GM12872 (cell line): ENCODE data around the gene UAP1L1.
A peak's percentile ranks its signal among the peaks of the same experiment; 100 is the strongest.

Experiments used
- TF ChIP-seq, protein P1 (sequence below): IDR thresholded peaks from 3 replicates; pipeline ENCODE4 v1.5.1; 2011; ENCODE audit warnings: low read depth, mild to moderate bottlenecking, low read length, moderate library complexity; ENCODE audit not compliant: insufficient read depth

Gene UAP1L1

DNA sequence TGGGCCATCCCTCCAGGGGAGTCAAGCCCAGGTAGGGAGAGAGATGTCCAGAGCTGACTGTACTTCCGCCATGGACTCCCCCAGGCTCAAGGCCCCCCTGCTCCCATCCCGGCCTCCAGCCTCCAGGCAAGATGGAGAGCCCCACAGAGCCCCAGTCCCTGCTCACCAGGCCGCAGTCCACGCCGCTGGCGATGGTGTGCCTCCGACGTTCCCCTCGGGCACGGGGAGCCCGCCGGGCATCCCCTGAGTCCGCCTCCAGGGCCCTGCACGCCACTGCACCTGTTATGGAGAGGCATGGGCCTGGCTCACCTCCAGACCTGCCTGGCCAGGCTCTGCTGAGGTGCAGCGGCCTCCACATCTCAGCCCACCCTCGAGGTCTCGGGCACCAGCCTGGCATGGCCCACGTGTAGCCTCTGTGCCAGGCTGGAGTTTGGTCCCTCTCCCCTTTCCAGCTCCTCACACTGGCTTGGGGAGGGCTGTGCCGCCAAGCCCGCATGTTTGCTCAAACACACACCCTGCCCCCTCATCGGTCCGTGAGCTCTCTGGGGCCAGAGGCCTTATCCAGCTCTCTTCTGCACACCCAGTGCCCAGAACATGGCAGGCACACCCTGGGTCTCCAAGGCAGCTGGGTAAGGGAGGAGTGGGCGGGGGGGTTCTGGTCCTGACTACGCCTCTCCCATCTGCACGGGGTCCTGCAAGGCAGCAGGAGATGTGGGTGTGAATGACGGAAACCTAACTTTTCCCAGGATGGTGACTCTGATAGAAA lies 11.0 kb upstream of the UAP1L1 start:
- TF ChIP-seq, protein P1, sequence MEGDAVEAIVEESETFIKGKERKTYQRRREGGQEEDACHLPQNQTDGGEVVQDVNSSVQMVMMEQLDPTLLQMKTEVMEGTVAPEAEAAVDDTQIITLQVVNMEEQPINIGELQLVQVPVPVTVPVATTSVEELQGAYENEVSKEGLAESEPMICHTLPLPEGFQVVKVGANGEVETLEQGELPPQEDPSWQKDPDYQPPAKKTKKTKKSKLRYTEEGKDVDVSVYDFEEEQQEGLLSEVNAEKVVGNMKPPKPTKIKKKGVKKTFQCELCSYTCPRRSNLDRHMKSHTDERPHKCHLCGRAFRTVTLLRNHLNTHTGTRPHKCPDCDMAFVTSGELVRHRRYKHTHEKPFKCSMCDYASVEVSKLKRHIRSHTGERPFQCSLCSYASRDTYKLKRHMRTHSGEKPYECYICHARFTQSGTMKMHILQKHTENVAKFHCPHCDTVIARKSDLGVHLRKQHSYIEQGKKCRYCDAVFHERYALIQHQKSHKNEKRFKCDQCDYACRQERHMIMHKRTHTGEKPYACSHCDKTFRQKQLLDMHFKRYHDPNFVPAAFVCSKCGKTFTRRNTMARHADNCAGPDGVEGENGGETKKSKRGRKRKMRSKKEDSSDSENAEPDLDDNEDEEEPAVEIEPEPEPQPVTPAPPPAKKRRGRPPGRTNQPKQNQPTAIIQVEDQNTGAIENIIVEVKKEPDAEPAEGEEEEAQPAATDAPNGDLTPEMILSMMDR: no peak

DNA sequence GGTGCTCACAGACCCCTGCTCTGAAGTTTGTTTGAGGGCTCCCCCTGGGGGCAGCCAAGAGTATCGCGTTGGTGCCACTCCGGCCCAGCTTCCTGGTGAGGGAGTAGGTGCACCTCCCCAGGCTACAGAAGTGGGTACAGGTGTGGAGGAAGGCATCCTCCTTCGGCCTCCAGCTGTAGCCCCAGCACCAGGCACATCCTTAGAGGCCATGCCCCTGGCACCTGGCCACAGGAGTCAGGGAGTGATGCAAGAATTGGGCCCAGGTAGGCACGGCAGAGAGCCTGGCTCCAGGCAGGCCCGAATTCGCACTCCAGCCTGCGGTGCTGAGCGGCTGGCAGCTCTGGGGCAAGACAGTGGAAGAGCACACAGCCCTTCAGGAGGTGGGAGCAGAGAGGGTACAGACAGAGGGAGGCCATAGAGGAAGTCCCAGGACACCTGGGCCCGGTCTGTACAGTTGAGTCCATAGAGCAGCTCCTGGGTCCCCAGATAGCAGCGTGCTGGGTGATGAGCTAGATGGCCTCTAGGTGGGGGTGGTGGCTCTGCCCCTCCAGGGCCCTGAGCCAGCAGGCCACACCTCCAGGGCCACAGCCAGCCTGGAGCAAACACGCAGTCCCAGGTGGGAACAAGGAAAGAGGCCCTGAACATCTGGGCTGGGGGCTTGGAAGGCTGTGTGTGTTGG lies 9.3 kb upstream of the UAP1L1 start:
- TF ChIP-seq, protein P1: peak; percentile 84

DNA sequence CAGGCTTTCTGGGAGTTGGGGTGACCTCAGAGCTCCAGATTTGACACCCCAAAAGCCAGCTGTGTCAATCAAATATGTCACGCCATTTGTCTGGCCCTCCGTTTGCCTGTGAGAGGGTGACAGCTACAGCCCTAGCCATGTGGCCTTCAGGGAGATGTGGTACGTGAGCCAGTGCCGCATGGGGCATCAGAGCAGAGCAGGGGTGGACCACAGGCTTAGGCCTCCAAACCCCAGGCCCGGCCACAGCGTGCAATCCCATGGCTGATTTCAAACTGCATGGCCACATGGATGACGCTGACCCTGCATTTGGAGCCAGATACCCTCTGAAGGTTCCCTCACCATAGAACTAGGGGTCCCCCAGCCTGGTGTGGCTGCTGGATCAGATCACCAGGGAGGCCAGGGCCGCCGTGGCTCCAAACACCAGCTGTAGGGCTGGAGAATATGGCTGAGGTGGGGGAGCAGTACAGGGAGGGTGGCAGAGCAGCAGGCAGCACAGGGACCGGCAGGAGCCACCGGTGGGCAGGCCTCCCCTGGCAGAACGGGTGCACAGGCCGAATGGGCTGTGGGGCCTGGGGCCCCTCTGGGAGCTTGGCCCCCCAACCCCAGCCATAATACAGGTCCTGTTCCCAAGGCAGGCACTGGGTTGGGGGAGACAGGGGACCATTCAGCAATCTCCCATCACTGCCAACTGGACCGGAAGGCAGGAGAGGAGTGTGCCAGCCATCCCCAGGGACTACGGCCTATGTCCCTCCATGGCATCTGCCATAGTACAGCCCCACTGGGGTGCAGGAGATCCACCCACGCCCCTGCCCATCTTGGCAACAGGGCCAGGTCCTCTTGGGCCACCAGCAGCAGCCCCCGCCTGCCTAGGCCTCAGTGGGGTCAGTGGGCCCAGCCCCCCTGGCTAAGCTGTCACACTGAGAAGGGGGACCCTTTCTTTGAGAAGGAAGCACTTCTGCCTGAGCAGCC lies 8.5 kb upstream of the UAP1L1 start:
- TF ChIP-seq, protein P1: no peak

DNA sequence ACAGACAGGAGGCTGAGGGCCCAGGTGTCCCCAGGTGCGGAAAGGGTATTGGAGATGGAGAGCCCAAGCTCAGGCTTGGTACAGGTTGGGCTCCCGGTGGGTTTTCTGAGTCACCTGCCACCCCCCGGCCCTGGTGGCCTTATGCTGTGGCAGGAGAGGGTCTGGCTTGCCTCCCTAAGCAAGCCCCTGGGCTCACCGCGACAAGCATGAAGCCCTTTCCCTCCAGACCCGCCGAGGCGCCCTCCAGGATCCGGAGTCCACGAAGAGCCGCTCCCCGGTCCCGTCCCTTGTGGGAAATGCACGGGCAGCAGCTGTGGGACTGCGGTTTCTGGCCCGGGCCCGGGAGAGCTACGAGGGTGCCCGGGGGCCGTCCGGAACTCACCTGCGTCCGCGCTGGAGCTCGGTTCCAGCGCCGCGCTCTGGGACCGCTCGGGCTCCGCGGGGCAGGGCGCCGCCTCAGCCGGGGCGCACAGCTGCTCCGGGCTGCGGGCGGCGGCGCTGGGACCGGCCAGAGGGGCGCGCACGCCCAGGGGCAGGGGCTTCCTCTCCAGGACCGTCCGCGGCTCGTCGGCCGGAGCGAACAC lies 7.7 kb upstream of the UAP1L1 start:
- TF ChIP-seq, protein P1: no peak

DNA sequence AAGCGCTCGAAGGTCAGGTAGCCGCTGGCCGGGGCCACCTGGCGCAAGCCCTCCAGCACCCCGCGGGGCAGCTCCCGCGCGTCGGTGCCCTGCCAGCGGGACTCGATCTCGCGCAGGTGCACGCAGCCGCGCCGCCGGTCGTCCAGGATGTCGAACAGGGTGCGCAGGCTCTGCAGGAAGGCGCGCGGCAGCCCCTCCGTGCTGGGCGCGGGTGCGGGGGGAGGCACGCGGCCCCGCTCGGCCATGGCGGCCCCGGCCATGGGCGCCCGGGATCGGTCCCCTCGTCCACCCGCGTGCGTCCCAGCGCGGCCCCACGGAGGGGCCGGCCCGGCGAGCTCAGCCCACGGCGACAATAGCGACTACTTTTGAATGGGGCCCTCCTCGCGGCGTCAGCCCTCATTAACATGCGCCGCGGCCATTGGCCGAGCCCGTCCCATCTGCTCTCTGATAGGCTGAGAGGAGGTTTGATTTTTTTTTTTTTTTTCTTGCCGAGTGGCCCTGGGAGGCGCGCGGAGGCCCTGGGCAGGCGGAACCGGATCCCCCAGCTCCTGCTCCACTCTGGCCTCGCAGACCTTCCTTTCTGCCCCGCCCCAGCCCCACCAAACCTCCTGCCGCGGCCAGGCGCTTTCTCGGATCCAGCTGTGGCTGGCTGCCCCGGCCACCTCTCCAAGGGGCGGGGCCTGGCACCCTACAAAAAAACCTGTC lies 7.0 kb upstream of the UAP1L1 start, which contains the start of gene SAPCD2:
Gene SAPCD2 (minus strand): TSS at position 357 of the 705 bp plus-strand sequence. CDS start 97 bp downstream, at position 260.
- TF ChIP-seq, protein P1: no peak

DNA sequence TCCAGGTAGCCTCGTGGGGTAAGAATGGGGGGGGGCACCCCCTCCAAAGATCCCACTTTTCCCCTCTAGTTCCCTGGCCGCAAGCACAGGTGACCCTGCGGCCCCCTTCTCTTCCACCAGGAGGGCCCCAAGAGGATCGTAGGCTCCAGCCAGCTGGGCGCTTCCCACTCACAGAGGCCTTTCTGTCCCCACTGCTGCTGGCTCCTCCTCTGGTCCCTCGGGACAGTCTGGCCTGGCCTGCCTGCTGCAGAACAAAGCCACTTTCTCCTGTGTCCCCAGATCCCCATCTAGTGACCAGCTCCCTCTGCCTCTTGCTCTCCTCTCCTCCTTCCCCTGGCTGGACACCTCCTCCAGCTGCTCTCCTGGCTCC lies 6.4 kb upstream of the UAP1L1 start:
- TF ChIP-seq, protein P1: no peak
